ENCODE results near the gene RCL1.

The RCL1 gene

GRCh38 chr9:4860383-4860782 is 67.6 kb downstream of the RCL1 start:
- in situ Hi-C loops (cut with MboI; ENCODE audit: low pct_unique_long_range_greater_than_20kb, low sequenced_read_pairs, unreplicated experiment), result no loop called here
- TF ChIP-seq CTCF (IDR thresholded peaks at IDR 0.05; ENCODE audit: extremely low read depth, insufficient read depth, missing control alignments), result no peak
- DNase-seq (ENCODE audit: low spot score), result no peak

- in situ Hi-C loops (cut with MboI; ENCODE audit: low pct_unique_long_range_greater_than_20kb, low sequenced_read_pairs, unreplicated experiment), result no loop called here
- DNase-seq (ENCODE audit: low spot score), result no peak
- TF ChIP-seq CTCF (IDR thresholded peaks at IDR 0.05; ENCODE audit: extremely low read depth, insufficient read depth, missing control alignments), result no peak
These were observed 68.4 kb downstream of the RCL1 start for GRCh38 chr9:4861145-4861544.

GRCh38 chr9:4861736-4862451 is 69.2 kb downstream of the RCL1 start:
- TF ChIP-seq CTCF (IDR thresholded peaks at IDR 0.05; ENCODE audit: extremely low read depth, insufficient read depth, missing control alignments), result no peak
- DNase-seq (ENCODE audit: low spot score), result no peak
- in situ Hi-C loops (cut with MboI; ENCODE audit: low pct_unique_long_range_greater_than_20kb, low sequenced_read_pairs, unreplicated experiment), result no loop called here

GRCh38 chr9:4862506-4863250 is 69.9 kb downstream of the RCL1 start:
- in situ Hi-C loops (cut with MboI; ENCODE audit: low pct_unique_long_range_greater_than_20kb, low sequenced_read_pairs, unreplicated experiment), result no loop called here
- no peak for DNase-seq (ENCODE audit: low spot score)
- TF ChIP-seq CTCF (IDR thresholded peaks at IDR 0.05; ENCODE audit: extremely low read depth, insufficient read depth, missing control alignments), result no peak

- no peak for TF ChIP-seq CTCF (IDR thresholded peaks at IDR 0.05; ENCODE audit: extremely low read depth, insufficient read depth, missing control alignments)
- DNase-seq (ENCODE audit: low spot score), result no peak
- in situ Hi-C loops (cut with MboI; ENCODE audit: low pct_unique_long_range_greater_than_20kb, low sequenced_read_pairs, unreplicated experiment), result no loop called here
These were observed 71.5 kb downstream of the RCL1 start for GRCh38 chr9:4864234-4864661.

- no peak for DNase-seq (ENCODE audit: low spot score)
- in situ Hi-C loops (cut with MboI; ENCODE audit: low pct_unique_long_range_greater_than_20kb, low sequenced_read_pairs, unreplicated experiment), result no loop called here
These were observed 72.0 kb downstream of the RCL1 start for GRCh38 chr9:4864698-4865097.

More at GRCh38 chr9:4864698-4865097, 72.0 kb downstream of the RCL1 start:
- no peak for TF ChIP-seq CTCF (IDR thresholded peaks at IDR 0.05; ENCODE audit: extremely low read depth, insufficient read depth, missing control alignments)
